Activated CD8-positive, alpha-beta T cell treated with anti-CD3 and anti-CD28 coated beads for 36 hours (primary cell): ENCODE measurements around the gene FOLR1. TPM values are rescaled to one million over a fixed set of nuclear protein-coding genes. Genes with fewer than 3 reads are reported as not detected.

Source experiments
- ATAC-seq: fragments of 200-7000 bp; cut with Tn5 transposase; one replicate; pipeline ENCODE4 v1.10.0; 2021; ENCODE audit warnings: mild to moderate bottlenecking, moderate library complexity
- CTCF ChIA-PET: fragments of 350-600 bp; sonication (Branson Sonifier 250); formaldehyde crosslinking; loops from one replicate; lab custom pipeline; 2021; ENCODE audit warnings: antibody characterized with exemption; lab: Charles Lee
- POLR2A ChIA-PET: fragments of 350-600 bp; sonication (Branson Sonifier 250); formaldehyde crosslinking; loops from one replicate; lab custom pipeline; 2021; ENCODE audit warnings: antibody characterized with exemption; lab: Charles Lee
- DNase-seq: peaks from one replicate; pipeline ENCODE4 v3.0.0-alpha.2; 2020
- H3K27ac Mint-ChIP-seq: one replicate; pipeline ENCODE4 v1.8.0; 2021; ENCODE audit warnings: mild to moderate bottlenecking, mixed read lengths
- H3K27me3 Mint-ChIP-seq: one replicate; pipeline ENCODE4 v1.8.0; 2021; ENCODE audit warnings: mixed read lengths
- H3K36me3 Mint-ChIP-seq: one replicate; pipeline ENCODE4 v1.8.0; 2021; ENCODE audit warnings: low read depth, mixed read lengths
- H3K4me1 Mint-ChIP-seq: one replicate; pipeline ENCODE4 v1.8.0; 2021; ENCODE audit warnings: low read depth, mixed read lengths
- H3K4me3 Mint-ChIP-seq: one replicate; pipeline ENCODE4 v1.8.0; 2021; ENCODE audit warnings: mild to moderate bottlenecking, moderate library complexity, mixed read lengths
- H3K9me3 Mint-ChIP-seq: one replicate; pipeline ENCODE4 v1.8.0; 2021; ENCODE audit warnings: mixed read lengths
- intact Hi-C: fragments of 100-400 bp; cut with micrococcal nuclease; formaldehyde crosslinking; loops from one replicate; pipeline ENCODE4 v1.10.0; 2022
- total RNA-seq, 2 experiments: library from RNA; stranded (reverse); gene quantifications; one replicate each; pipeline ENCODE4 v1.2.3, GENCODE V29; 2021
- TF ChIP-seq, protein P1 (sequence below): fragments of 200-600 bp; IDR thresholded peaks from one replicate; pipeline ENCODE4 v1.8.0; 2022; ENCODE audit warnings: antibody characterized with exemption, mild to moderate bottlenecking

FOLR1 gene
- total RNA-seq, 2 experiments from 2014 or later, result not detected

DNA sequence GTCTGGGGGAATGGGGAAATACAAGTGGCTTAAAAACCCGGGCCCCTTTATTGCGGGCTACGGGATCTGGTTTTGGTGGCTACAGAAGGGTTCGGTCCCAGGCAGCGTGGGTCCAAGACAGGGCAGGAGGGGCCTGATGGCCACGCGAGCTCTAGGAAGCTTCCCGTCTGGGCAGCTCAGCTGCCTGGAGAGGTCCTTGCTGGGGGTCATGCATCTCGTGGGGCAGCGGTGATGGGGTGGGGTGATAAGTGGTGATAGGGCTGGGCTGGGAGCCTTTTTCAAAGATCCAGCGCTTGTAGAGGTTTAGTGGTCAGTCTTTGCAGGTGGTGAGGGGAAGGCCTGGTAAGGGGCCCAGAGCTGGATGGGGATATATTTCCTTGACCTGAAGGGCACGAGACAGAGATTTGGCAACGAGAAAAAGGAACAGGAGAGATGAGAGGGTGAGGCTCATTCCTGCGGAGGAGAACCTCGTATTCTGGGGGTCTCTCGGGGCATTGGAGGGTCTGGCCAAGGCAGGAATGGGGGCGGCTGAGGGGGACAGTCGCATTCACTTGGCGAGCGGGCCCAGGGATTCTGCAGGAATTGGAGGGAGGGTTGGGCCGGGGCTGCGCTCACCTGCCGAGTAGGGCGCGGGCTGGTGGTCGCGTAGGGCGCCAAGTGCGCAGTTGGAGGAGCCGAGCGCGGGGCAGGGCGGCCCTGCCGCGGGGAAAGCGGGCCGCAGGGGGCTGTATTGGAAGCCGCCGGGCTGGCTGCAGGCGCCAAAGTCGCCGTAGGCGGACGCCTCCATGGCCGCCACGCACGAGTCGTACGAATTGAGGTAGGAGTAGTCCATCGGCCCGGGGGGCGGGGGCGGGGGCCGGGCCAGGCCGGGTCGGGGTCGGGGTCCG is 51.5 kb downstream of the FOLR1 start:
- intact Hi-C loops, result no loop called here
- TF ChIP-seq, protein P1, sequence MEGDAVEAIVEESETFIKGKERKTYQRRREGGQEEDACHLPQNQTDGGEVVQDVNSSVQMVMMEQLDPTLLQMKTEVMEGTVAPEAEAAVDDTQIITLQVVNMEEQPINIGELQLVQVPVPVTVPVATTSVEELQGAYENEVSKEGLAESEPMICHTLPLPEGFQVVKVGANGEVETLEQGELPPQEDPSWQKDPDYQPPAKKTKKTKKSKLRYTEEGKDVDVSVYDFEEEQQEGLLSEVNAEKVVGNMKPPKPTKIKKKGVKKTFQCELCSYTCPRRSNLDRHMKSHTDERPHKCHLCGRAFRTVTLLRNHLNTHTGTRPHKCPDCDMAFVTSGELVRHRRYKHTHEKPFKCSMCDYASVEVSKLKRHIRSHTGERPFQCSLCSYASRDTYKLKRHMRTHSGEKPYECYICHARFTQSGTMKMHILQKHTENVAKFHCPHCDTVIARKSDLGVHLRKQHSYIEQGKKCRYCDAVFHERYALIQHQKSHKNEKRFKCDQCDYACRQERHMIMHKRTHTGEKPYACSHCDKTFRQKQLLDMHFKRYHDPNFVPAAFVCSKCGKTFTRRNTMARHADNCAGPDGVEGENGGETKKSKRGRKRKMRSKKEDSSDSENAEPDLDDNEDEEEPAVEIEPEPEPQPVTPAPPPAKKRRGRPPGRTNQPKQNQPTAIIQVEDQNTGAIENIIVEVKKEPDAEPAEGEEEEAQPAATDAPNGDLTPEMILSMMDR, result no peak
- ATAC-seq (no peak), DNase-seq (no peak)
- Mint-ChIP-seq H3K9me3 (no peaks in the 10 kb centered on the region), H3K36me3 (peaks cover 2% of the 10 kb centered on the region), H3K27me3 (peaks cover 47% of the 10 kb centered on the region), H3K4me3 (no peak overlapping the region), H3K4me1 (peaks cover 22% of the 10 kb centered on the region), H3K27ac (no peak overlapping the region)
- ChIA-PET CTCF (interaction anchor here (0.8 to 1.2 kb wide), 2 partner anchors 8 to 188 kb away, joined by 3 read pairs; no protein-coding TSS in a partner anchor), POLR2A (no interaction called here)

DNA sequence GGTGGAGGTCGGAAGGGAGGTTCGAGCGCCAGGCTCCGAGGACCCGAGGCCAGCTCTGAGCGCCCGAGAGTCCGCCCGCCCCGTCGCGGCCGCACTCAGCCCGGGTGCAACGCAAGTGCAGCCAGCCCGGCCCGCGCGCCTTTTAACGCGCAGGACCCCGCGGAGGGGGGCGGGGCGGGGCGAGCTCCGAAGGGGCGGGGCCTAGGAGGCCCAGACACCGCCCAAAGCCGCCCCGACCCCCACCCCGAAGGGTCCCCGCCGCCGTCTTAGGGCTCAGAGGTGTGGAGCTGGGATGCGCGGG is 52.1 kb downstream of the FOLR1 start, which contains the start of gene PHOX2A:
Gene PHOX2A (minus strand): TSS at position 117 of the 301 bp plus-strand sequence. CDS start 172 bp downstream, outside the sequence.
- Mint-ChIP-seq H3K4me1 (peaks cover 20% of the 10 kb centered on the region), H3K27ac (no peak within 1 kb of the TSS), H3K4me3 (no peak within 1 kb of the TSS), H3K27me3 (peaks cover 46% of the 10 kb centered on the region), H3K36me3 (peaks cover 2% of the 10 kb centered on the region), H3K9me3 (no peaks in the 10 kb centered on the region)
- DNase-seq (no peak), ATAC-seq (no peak)
- TF ChIP-seq, protein P1, result no peak
- POLR2A ChIA-PET, result no interaction called here
- CTCF ChIA-PET, result interaction anchor here (1.2 to 2.1 kb wide), 2 partner anchors 8 to 187 kb away, joined by 3 to 7 read pairs; no protein-coding TSS in a partner anchor
- intact Hi-C loops, result no loop called here

DNA sequence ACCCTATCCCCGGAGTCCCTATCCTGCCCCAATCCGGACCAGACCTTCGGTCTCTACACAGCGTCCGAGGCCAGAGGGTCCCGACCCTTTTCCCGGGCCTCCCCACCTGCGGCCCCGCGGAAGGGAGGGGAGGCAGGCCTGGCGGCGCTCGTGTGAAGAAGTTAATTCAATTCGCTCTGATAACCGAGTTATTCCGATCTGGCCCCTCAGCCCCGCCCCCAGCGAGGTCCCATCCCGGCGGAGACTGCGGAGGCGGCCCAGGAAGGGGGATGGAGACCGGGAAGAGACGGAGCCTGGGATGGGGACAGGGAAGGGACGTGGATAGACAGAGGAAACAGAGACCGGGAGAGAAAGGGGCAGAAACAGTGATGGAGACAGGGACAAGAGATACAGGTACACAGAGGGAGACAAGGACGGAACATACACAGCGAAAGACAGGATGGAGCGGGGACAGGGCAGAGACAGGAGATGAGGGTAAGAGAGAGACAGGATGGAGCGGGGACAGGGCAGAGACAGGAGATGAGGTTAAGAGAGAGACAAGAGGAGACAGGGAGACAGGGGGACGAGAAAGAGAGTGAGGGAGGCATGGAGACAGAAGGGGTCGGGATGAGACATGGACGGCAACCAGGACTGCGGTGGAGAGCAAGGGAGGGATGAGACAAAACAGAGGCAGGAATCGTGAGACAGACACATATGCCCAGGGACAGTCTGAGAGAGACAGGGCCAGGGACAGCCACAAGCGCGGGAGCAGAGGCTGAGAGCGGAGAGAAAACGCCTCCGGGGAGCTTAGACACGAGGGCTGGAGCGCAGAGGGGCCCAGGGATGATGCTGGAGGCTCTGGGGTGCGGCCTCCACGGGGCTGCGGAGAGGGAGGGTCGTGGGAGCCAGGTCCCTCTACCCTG is 52.7 kb downstream of the FOLR1 start:
- intact Hi-C loops, result no loop called here
- H3K27me3 Mint-ChIP-seq, result peaks cover 44% of the 10 kb centered on the region
- H3K27ac Mint-ChIP-seq, result no peak overlapping the region
- TF ChIP-seq, protein P1, result no peak
- no peak for ATAC-seq
- ChIA-PET CTCF (interaction anchor here (1.1 to 2.1 kb wide), 3 partner anchors 9 to 186 kb away, joined by 3 to 7 read pairs (median 3); no protein-coding TSS in a partner anchor), POLR2A (interaction anchor here (2.5 kb wide), 1 partner anchor 22 kb away, joined by 7 read pairs; no protein-coding TSS in a partner anchor)
- no peak for DNase-seq
- H3K4me3 Mint-ChIP-seq, result no peak overlapping the region
- H3K36me3 Mint-ChIP-seq, result peaks cover 2% of the 10 kb centered on the region
- H3K4me1 Mint-ChIP-seq, result peaks cover 15% of the 10 kb centered on the region
- H3K9me3 Mint-ChIP-seq, result no peaks in the 10 kb centered on the region

DNA sequence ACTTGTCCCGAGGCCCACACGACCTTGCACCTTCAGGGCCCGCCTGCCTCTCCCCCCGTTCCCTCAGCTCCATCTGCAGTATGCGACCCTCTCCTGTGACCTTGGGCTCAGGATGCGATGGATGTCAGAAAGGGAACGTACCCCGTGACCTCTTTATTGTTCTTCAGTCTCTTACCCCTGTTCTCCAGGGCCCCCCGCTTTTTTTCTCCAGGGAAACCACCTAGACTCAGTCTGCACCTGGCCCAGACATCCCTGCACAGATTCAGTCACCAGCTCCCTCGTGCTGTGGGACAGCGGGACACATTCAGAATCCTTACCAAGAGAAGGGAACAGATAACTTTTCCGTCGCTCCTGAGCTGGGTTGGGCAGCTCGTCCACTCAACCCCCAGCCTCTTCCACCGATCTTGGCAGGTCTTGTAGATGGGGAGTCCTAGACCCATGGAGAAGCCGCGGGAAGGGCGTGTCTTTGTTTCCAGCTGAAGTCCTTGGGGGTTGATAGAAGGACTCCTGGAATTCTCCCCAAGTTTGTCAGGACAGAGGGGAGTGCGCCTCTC is 53.4 kb downstream of the FOLR1 start:
- intact Hi-C loops, result no loop called here
- Mint-ChIP-seq H3K9me3 (no peaks in the 10 kb centered on the region), H3K4me1 (peaks cover 13% of the 10 kb centered on the region), H3K27me3 (peaks cover 43% of the 10 kb centered on the region), H3K4me3 (no peak overlapping the region), H3K36me3 (peaks cover 2% of the 10 kb centered on the region), H3K27ac (no peak overlapping the region)
- no peak for ATAC-seq
- ChIA-PET POLR2A (interaction anchor here (2.5 kb wide), 1 partner anchor 22 kb away, joined by 7 read pairs; no protein-coding TSS in a partner anchor), CTCF (interaction anchor here (1.1 to 2.1 kb wide), 2 partner anchors 170 to 185 kb away, joined by 3 to 7 read pairs; no protein-coding TSS in a partner anchor)
- DNase-seq, result no peak
- TF ChIP-seq, protein P1, result no peak

Other genes with a start within 250 kb of the FOLR1 start
- gene IL18BP, start 193.2 kb upstream of the FOLR1 start, total RNA-seq, result 1 to 10 TPM; 7.8 to 8.2 TPM
- gene NUMA1, start 111.6 kb upstream of the FOLR1 start, total RNA-seq, result 100 to 1,000 TPM; 165 to 169 TPM
- gene LRRC51, start 111.3 kb upstream of the FOLR1 start, total RNA-seq, result 1 to 10 TPM; 7.0 to 7.7 TPM
- 10 to 100 TPM; 50.3 to 52.4 TPM for gene LAMTOR1, start 88.8 kb upstream of the FOLR1 start, total RNA-seq
- not detected for gene TOMT, start 86.2 kb upstream of the FOLR1 start, total RNA-seq
- gene ANAPC15, start 79.4 kb upstream of the FOLR1 start, total RNA-seq, result 10 to 100 TPM; 66.0 to 67.4 TPM
- gene FOLR3, start 56.4 kb upstream of the FOLR1 start, total RNA-seq, result not detected
- gene FOLR2, start 24.7 kb downstream of the FOLR1 start, total RNA-seq, result not detected
- gene INPPL1, start 32.6 kb downstream of the FOLR1 start, total RNA-seq, result 10 to 100 TPM; 75.9 to 78.4 TPM
- gene PHOX2A, start 52.0 kb downstream of the FOLR1 start, total RNA-seq, result not detected
- gene CLPB, start 242.4 kb downstream of the FOLR1 start, total RNA-seq, result 10 to 100 TPM; 37.0 to 37.2 TPM